ENCODE measurements around the gene WAC. TPM values are rescaled to one million over a fixed set of nuclear protein-coding genes. Genes with fewer than 3 reads are reported as not detected.
"Not testable (repeated sequence)": the region's sequence is repeated elsewhere in the genome, so short reads cannot be mapped to it uniquely, and the experiment has no call there.

Gene WAC
- total RNA-seq, 1 donor from 2014 or later, result 115 TPM

DNA sequence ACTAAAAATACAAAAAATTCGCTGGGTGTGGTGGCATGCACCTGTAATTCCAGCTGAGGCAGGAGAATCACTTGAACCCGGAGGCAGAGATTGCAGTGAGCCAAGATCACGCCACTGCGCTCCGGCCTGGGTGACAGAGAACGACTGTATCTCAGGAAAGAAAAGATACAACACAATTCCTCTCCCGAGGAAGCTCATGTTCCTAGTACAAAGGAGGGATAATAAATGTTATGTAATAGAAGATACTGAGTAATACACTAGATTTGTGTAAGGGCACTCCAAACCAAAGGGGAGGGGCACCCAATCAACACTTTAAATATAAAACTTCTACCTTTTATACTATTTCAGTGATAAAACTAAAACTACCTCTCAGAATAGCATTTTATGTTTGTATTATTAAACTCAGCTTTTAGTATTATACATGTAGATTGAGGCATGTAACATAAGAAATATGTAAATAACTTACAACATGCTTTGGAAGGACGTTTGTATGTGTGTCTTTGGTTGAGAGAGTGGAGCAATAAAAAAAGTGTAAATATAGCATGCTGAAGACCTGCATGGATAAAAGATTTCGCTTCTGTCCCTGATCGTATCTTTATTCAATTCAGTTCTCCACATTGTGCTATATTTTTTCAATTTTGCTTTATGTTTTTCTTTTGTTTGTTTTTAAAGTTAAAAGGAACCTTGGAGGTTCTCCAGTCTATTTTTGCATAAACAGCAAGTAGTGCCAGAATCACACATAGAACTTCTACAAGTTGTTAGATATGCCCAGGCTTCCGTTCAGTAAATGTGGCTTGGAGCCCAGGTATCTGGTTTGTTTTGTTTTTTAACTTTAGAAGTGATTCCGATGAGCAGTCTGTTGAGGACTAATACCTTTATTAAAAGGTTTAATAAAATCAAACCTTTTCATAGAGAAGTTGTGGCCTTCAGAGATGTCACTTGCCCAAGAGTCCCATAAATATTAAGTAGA, 71.9 kb downstream of the WAC start:
- peaks cover 34% of the 10 kb centered on the region for H3K36me3 Mint-ChIP-seq
- no peaks in the 10 kb centered on the region for H3K9me3 Mint-ChIP-seq
- H3K4me3 Mint-ChIP-seq, result no peak overlapping the region
- TF ChIP-seq, protein P1, sequence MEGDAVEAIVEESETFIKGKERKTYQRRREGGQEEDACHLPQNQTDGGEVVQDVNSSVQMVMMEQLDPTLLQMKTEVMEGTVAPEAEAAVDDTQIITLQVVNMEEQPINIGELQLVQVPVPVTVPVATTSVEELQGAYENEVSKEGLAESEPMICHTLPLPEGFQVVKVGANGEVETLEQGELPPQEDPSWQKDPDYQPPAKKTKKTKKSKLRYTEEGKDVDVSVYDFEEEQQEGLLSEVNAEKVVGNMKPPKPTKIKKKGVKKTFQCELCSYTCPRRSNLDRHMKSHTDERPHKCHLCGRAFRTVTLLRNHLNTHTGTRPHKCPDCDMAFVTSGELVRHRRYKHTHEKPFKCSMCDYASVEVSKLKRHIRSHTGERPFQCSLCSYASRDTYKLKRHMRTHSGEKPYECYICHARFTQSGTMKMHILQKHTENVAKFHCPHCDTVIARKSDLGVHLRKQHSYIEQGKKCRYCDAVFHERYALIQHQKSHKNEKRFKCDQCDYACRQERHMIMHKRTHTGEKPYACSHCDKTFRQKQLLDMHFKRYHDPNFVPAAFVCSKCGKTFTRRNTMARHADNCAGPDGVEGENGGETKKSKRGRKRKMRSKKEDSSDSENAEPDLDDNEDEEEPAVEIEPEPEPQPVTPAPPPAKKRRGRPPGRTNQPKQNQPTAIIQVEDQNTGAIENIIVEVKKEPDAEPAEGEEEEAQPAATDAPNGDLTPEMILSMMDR (conservative IDR thresholded peaks at IDR 0.05), result no peak
- no peak for DNase-seq (ENCODE audit: extremely low spot score, unreplicated experiment)
- no peak overlapping the region for H3K27ac Mint-ChIP-seq
- H3K27me3 Mint-ChIP-seq, result no peaks in the 10 kb centered on the region
- H3K4me1 Mint-ChIP-seq (ENCODE audit: unreplicated experiment), result no peaks in the 10 kb centered on the region

DNA sequence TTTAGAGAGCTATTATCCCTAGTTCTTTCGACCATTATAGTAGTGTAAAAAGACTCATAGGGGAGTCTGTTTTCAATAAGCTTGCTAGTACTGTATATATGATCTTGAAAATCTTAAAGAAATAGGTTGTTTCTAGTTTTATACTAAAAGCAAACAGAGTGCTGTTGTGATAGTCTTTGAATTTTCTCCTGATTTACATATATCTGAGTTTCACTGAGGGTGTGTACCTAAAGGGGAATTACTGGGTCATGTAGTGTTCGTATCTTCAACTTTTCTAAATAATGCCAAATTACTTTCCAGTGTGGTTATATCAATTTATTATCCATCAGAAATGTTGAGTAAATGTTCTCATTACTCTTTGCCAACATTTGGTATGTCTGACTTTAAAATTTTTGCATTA, 73.7 kb downstream of the WAC start:
- DNase-seq (ENCODE audit: extremely low spot score, unreplicated experiment), result no peak
- Mint-ChIP-seq H3K36me3 (peaks cover 39% of the 10 kb centered on the region), H3K27me3 (no peaks in the 10 kb centered on the region), H3K4me1 (ENCODE audit: unreplicated experiment) (no peaks in the 10 kb centered on the region), H3K27ac (no peak overlapping the region), H3K4me3 (no peak overlapping the region), H3K9me3 (no peaks in the 10 kb centered on the region)
- TF ChIP-seq, protein P1 (conservative IDR thresholded peaks at IDR 0.05), result no peak

DNA sequence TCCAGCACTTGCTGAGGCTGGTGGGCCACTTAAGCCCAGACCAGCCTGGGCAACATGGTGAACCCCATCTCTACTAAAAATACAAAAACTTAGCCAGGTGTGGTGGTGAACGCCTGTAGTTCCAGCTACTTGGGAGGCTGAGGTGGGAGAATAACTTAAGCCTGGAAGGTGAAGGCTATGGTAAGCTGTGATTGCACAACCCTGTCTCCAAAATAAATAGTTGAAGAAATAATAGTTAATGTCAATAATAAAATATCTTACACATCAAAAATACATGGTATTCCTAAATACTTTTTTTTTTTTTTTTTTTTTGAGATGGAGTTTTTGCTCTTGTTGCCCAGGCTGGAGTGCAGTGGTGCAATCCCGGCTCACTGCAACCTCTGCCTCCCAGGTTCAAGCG, 76.7 kb downstream of the WAC start:
- H3K27me3 Mint-ChIP-seq; H3K27ac Mint-ChIP-seq; H3K4me3 Mint-ChIP-seq; DNase-seq (ENCODE audit: extremely low spot score, unreplicated experiment); H3K4me1 Mint-ChIP-seq (ENCODE audit: unreplicated experiment); H3K9me3 Mint-ChIP-seq: not testable (repeated sequence)
- H3K36me3 Mint-ChIP-seq, result peaks cover 57% of the 10 kb centered on the region

DNA sequence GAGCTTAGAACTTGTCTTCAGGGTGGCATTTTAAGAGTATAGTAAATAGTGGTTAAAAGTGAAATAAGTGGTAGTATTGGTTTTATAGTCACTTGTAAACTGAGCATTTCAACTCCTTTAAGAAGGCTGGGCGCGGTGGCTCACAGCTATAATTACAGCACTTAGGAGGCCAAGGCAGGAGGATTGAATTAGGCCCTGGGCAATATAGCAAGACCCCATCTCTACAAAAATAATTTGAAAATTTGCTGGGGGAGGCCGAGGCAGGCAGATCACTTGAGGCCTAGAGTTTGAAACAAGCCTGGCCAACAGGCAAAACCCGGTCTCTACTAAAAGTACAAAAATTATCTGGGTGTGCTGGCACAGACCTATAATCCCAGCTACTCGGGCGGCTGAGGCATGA, 80.0 kb downstream of the WAC start:
- Mint-ChIP-seq H3K27me3 (no peaks in the 10 kb centered on the region), H3K4me3 (no peak overlapping the region), H3K27ac (no peak overlapping the region), H3K36me3 (peaks cover 46% of the 10 kb centered on the region), H3K4me1 (ENCODE audit: unreplicated experiment) (no peaks in the 10 kb centered on the region), H3K9me3 (no peaks in the 10 kb centered on the region)
- no peak for DNase-seq (ENCODE audit: extremely low spot score, unreplicated experiment)
- TF ChIP-seq, protein P1 (conservative IDR thresholded peaks at IDR 0.05), result no peak

DNA sequence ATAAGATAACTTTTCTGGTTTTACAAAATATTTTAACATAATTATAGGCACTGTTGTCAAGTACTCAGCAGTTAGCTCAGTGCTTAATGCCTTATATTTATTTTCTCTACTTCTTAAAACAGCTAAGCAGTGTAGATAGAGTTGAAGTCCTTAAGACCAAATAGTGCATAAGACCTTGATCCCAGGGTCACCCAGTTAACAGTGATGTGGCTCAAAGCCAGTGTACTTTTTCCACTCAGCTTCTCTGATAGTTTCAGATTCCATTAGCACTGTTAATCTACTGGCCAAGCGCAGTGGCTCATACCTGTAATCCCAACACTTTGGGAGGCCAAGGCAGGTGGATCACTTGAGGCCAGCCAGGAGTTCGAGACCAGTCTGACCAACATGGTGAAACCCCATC, 83.6 kb downstream of the WAC start:
- no peak for DNase-seq (ENCODE audit: extremely low spot score, unreplicated experiment)
- Mint-ChIP-seq H3K36me3 (peaks cover 37% of the 10 kb centered on the region), H3K4me3 (no peak overlapping the region), H3K4me1 (ENCODE audit: unreplicated experiment) (peaks cover 4% of the 10 kb centered on the region), H3K9me3 (no peaks in the 10 kb centered on the region), H3K27me3 (no peaks in the 10 kb centered on the region), H3K27ac (no peak overlapping the region)
- TF ChIP-seq, protein P1 (conservative IDR thresholded peaks at IDR 0.05), result no peak

DNA sequence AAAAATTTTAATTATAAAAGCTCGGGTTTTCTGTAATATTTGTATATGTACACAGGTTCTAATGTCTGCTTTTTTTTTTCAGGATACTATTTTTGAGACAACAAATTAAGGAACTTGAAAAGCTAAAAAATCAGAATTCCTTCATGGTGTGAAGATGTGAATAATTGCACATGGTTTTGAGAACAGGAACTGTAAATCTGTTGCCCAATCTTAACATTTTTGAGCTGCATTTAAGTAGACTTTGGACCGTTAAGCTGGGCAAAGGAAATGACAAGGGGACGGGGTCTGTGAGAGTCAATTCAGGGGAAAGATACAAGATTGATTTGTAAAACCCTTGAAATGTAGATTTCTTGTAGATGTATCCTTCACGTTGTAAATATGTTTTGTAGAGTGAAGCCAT, 86.5 kb downstream of the WAC start:
- peaks cover 4% of the 10 kb centered on the region for H3K4me1 Mint-ChIP-seq (ENCODE audit: unreplicated experiment)
- H3K36me3 Mint-ChIP-seq, result peaks cover 28% of the 10 kb centered on the region
- no peak overlapping the region for H3K27ac Mint-ChIP-seq
- H3K9me3 Mint-ChIP-seq, result no peaks in the 10 kb centered on the region
- H3K4me3 Mint-ChIP-seq, result no peak overlapping the region
- TF ChIP-seq, protein P1 (conservative IDR thresholded peaks at IDR 0.05), result no peak
- DNase-seq (ENCODE audit: extremely low spot score, unreplicated experiment), result no peak
- no peaks in the 10 kb centered on the region for H3K27me3 Mint-ChIP-seq

Data from type B pancreatic cell (in vitro differentiated cells).